Stimulated activated CD4-positive, alpha-beta T cell treated with anti-CD3 and anti-CD28 coated beads, Interleukin-4, amount 100 ng/mL, for 1 hour (primary cell): Measurements from ENCODE around the gene BRD8.
"Not testable (repeated sequence)": the region's sequence is repeated elsewhere in the genome, so short reads cannot be mapped to it uniquely, and the experiment has no call there.

Source experiments
- DNase-seq: peaks from one replicate; pipeline ENCODE4 v3.0.0-alpha.2; 2020

The BRD8 gene

GRCh38 chr5:138160706-138161105 is 17.7 kb downstream of the BRD8 start:
- DNase-seq: no peak

GRCh38 chr5:138159666-138160065 is 18.8 kb downstream of the BRD8 start:
- no peak for DNase-seq

- DNase-seq: no peak
These were observed 20.8 kb downstream of the BRD8 start for GRCh38 chr5:138157626-138158025.

- DNase-seq: not testable (repeated sequence)
These were observed 22.5 kb downstream of the BRD8 start for GRCh38 chr5:138155977-138156376.

- DNase-seq: no peak
These were observed 28.9 kb downstream of the BRD8 start for GRCh38 chr5:138149530-138149929.

- no peak for DNase-seq
These were observed 29.6 kb downstream of the BRD8 start for GRCh38 chr5:138148811-138149210.

- DNase-seq: not testable (repeated sequence)
These were observed 34.9 kb downstream of the BRD8 start for GRCh38 chr5:138143578-138143977.

GRCh38 chr5:138141734-138142133 is 36.7 kb downstream of the BRD8 start:
- DNase-seq: no peak

GRCh38 chr5:138140268-138140667 is 38.2 kb downstream of the BRD8 start:
- no peak for DNase-seq

- no peak for DNase-seq
These were observed 38.7 kb downstream of the BRD8 start for GRCh38 chr5:138139781-138140090.

- DNase-seq: no peak
These were observed 39.3 kb downstream of the BRD8 start, which contains the start of gene NME5 for GRCh38 chr5:138138949-138139780. TSS of gene NME5 (minus strand) at chr5:138139428. CDS start at chr5:138138780, 648 bp downstream.

- DNase-seq: no peak
These were observed 45.9 kb downstream of the BRD8 start for GRCh38 chr5:138132543-138132942.

- no peak for DNase-seq
These were observed 49.1 kb downstream of the BRD8 start for GRCh38 chr5:138129347-138129746.

GRCh38 chr5:138128334-138128733 is 50.1 kb downstream of the BRD8 start:
- DNase-seq: no peak

GRCh38 chr5:138115254-138115653 is 63.2 kb downstream of the BRD8 start:
- DNase-seq: no peak

- no peak for DNase-seq
These were observed 66.5 kb downstream of the BRD8 start for GRCh38 chr5:138111937-138112336.

- DNase-seq: no peak
These were observed 67.2 kb downstream of the BRD8 start for GRCh38 chr5:138111181-138111580.

GRCh38 chr5:138110266-138110963 is 68.0 kb downstream of the BRD8 start:
- DNase-seq: no peak

- DNase-seq: no peak
These were observed 68.8 kb downstream of the BRD8 start for GRCh38 chr5:138109463-138110265.

GRCh38 chr5:138107213-138107612 is 71.2 kb downstream of the BRD8 start:
- no peak for DNase-seq

GRCh38 chr5:138105709-138106108 is 72.7 kb downstream of the BRD8 start:
- DNase-seq: no peak

- DNase-seq: no peak
These were observed 75.2 kb downstream of the BRD8 start for GRCh38 chr5:138103319-138103637.

- DNase-seq: no peak
These were observed 75.7 kb downstream of the BRD8 start for GRCh38 chr5:138102454-138103318.
